Activated CD8-positive, alpha-beta memory T cell treated with anti-CD3 and anti-CD28 coated beads for 36 hours (primary cell): ENCODE measurements around the gene CDH1. TPM values are rescaled to one million over a fixed set of nuclear protein-coding genes. Genes with fewer than 3 reads are reported as not detected.
"Not testable (repeated sequence)": the region's sequence is repeated elsewhere in the genome, so short reads cannot be mapped to it uniquely, and the experiment has no call there.

Experiments
- CTCF ChIA-PET: fragments of 350-600 bp; sonication (Branson Sonifier 250); formaldehyde crosslinking; loops from one replicate; lab custom pipeline; 2021; ENCODE audit warnings: antibody characterized with exemption; lab: Charles Lee
- POLR2A ChIA-PET: fragments of 350-600 bp; sonication (Branson Sonifier 250); formaldehyde crosslinking; loops from one replicate; lab custom pipeline; 2021; ENCODE audit warnings: antibody characterized with exemption; lab: Charles Lee
- total RNA-seq, 2 experiments: library from RNA; stranded (reverse); gene quantifications; one replicate each; pipeline ENCODE4 v1.2.3, GENCODE V29; 2021

The CDH1 gene
- total RNA-seq, 2 experiments from 2014 or later = not detected

DNA sequence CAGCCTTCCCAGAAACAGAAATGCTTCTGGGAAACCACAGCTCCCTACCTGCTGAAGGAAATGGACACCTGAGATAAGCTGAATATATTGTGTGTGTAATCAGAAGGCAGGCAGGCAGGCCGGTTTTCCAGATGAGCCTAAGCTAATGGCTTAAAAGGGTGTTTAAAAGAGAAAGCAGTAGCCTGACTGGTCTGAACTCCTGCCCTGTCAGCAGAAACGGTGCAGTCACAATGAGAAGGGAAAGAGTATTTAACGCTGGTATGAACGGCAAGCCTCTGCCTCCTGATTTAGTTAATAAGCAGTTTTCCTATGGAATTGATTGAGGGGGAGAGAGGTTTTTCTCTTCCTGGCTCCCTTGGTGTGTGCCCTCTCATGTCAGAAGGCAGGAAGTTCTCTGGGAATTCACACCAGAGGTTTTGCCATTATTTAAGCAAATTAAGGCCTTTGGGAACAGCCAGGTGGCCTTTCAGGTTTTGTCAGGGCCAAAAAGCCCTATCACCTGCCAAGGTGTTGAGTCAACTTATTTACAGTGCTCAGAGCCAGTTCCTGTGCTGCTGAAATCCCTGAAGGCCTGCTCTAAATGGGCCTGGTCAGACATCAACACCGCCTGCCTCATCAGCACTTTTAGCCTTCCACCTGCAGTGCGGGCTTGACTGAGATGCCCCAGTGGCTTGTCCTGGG lies 41.6 kb downstream of the CDH1 start:
- POLR2A ChIA-PET = no interaction called here
- CTCF ChIA-PET = no interaction called here

DNA sequence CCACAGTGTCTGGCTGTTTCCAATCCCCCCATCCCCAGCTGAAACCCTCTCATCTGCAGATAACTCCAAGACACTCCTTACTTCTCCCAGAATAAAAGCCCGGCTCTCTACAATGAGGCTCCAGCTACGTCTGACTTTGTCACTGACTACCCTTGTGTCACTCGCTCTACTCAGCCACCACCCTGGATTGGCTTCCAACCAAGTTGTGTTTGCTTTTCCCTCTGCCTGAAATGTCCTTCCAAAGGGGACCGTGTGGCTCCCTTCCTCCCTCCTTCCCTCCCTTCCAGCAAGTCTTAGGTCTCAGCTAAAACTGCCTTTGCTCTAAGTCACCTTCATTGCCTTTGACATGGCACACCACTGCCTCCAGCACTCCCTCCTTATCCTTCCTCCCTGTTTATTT lies 42.8 kb downstream of the CDH1 start:
- POLR2A ChIA-PET = no interaction called here
- CTCF ChIA-PET = interaction anchor here (0.5 kb wide), 1 partner anchor 109 kb away, joined by 4 read pairs; no protein-coding TSS in a partner anchor

DNA sequence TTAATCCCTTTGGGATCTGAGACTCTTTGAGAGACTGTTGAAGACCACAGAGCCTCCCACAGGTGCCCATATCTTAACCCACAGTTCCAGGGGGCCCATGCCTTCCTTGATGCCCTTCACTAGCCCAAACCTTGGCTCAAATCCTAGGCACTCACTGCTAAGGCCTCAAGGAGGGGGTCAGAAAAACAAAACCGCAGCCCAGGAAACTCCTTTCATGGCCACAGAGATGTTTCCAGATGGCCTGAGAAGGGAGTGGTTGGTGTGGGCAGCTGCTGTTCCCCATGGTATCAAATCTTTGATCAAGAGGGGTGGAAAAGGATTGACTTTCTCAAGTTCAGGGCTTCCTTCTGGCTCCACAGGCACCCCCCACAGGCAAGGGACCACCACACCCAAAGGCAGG lies 44.7 kb downstream of the CDH1 start:
- POLR2A ChIA-PET = no interaction called here
- CTCF ChIA-PET = no interaction called here

DNA sequence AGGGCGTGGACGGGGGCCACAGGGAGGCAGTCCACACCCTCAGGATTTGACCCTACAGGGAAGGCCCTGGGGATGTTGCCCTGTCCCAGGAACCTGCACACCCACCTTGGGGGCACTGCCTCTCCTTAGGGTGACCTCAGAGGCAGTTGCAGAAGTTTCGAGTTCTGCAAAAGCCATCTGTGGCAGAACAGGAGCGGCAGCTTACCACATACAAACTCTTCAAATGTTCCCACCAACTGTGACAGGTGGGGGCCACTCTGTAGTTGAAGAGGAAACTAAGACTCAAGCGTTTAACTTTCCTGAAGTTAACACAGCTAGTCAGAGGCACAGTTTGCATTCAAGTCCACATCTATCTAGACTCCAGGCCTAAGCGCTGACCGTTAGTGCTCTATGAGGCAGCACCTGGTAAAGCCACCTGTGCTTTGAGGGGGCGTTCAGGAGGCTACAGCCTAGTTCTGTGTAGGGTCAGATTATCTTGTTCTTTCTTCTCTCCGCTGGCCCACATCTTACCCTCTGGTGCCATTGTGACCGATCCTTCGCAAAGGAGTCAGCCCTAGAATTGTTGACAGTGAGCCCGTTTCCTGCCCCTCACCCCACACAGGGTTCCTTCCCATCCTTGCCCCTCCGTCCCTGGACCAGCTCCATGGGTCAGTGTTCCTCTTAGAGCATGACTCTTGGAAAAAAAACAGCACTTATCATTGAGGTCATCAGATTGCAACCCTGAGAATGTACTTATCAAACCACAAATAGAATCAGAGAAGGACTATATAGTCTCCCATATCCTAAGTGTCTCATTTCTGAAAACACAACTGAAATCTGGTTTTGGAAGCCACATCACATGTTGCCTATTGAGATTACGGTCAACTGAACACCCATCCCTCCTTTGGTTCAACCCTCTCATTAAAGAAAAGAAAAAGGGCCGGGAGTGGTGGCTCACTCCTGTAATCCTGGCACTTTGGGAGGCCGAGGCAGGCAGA lies 45.4 kb downstream of the CDH1 start:
- CTCF ChIA-PET = no interaction called here
- POLR2A ChIA-PET = no interaction called here

DNA sequence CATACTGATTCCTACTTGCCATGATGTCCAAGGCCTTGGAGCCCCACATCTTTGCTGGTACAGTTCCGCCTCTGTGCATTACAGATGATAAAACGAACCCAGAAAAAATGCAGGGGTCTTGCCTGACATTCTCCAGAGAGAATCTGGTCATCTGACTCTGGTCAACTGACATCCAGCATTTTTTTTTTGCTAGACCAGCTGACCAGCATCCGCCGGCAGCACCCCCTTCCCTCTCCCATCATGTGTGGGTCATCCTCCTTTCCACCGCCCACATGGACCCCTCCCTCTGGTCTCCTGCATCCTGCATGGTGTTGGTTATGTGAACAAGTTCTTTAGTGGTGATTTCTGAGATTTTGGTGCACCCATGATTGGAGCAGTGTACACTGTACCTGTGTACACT lies 47.1 kb downstream of the CDH1 start:
- CTCF ChIA-PET = no interaction called here
- POLR2A ChIA-PET = interaction anchor here (0.7 kb wide), 1 partner anchor 29 kb away, joined by 4 read pairs; no protein-coding TSS in a partner anchor

DNA sequence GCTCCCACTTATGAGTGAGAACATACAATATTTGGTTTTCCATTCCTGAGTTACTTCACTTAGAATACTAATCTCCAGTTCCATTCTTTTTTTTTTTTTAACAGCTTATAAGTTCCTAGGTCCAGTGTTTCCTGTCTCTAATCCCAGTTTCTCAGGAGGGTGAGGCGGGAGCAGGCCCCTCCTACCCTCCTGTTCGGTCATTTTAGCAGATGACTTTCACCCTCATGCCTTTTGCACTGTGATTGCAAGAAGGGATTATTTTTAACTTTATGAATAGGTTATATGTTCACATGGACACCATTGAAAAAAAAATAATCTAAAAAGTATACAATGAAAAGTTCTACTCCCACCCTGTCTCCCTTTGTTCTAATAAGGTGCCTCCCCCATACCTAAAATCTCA lies 47.6 kb downstream of the CDH1 start:
- ChIA-PET CTCF (no interaction called here), POLR2A (interaction anchor here (0.7 kb wide), 1 partner anchor 30 kb away, joined by 4 read pairs; no protein-coding TSS in a partner anchor)

DNA sequence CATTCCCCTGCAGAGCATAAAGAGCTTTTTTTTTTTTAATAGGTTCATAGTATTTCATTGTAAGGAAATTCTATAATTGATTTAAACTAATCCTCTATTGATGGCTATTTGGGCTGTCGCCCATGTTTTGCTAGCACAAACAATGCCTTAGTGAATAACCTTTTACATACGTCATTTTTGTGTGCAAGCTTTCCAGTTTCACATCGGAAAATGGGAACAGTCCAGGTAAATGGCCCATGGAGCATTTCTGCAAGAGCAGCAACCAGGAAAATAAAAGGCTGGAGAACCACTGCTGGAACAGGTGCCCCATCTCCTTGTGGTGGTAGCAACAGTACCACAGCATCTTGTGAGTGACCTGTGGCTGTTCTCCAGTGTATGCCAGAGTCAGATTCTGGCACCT lies 48.6 kb downstream of the CDH1 start:
- CTCF ChIA-PET = no interaction called here
- POLR2A ChIA-PET = no interaction called here

DNA sequence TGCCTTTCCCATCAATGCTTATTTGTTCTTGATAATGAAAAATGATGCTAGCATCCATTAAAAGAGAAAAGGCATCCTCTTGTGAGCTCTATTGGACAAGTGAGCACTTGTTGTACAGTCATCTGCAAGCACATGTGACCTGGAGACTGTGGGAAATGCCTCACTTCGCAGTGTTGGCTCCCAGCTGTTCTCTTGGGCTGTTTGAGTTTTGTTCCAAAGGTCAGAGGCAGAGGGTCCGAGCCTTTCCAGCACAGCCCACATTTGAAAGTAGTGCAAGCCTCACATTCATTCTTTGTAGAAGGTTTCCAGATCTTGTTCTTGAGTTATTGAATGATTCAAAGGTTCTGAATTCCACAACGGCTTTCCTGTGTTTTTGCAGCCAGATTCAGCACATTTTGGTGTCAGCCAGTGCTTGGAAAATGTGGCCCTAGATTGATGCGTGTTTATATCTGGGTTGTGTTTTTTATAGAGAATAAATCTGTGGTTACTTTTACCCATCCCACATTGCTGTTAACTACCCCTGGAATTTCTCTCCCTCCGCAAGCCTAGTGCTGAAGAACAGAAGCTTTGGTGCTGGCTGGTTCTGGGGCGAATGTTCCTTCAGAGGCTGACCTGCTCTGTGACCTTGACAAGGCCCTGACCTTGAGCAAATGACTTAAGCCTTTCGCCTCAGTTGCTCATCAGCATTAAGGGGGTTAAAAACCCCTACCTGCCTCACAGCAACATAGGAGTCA lies 49.8 kb downstream of the CDH1 start:
- CTCF ChIA-PET = no interaction called here
- POLR2A ChIA-PET = no interaction called here

DNA sequence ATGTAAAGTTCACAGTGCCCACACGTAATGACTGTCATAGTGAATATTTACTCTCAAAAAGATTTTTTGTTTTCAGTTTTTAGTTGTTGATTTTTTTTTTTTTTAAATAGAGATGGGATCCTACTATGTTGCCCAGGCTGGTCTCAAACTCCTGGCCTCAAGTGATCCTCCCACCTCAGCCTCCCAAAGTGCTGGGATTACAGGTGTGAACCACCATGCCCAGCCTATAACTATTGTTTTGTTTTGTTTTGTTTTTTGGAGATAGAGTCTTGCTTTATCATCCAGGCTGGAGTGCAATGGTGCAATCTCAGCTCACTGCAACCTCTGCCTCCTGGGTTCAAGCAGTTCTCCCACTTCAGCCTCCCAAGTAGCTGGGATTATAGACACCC lies 50.3 kb downstream of the CDH1 start:
- CTCF ChIA-PET, POLR2A ChIA-PET: not testable (repeated sequence)

DNA sequence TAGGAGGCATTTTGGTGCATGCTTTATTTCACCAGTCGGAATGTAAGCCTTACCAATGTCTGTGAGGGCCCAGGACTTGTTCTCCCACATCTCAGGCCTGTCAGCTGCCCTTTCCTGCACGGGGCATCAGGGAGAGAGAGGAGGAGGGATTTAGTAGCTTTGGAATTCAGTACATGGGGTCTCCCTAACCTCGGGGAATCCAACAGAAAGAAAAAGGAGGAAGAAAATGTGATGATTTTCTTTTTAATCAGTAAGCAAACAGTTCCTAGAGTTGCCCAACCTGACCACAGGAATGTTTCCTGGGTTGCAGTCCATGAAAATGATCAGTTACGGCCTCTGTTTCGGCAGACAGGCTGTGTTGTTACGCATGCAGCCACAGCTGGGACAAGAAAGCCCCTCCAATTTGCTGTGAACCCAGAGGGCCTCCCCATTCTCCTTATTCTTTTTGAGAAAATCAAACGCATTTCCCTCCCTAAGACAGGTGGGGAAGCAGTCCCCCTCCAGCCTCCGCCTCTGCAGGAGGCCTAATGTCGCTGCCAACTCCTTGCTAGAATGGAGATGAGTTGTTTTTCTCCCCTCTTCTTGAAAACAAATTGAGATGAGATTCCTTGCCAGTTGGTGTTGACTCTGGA lies 53.2 kb downstream of the CDH1 start:
- POLR2A ChIA-PET = no interaction called here
- CTCF ChIA-PET = no interaction called here

DNA sequence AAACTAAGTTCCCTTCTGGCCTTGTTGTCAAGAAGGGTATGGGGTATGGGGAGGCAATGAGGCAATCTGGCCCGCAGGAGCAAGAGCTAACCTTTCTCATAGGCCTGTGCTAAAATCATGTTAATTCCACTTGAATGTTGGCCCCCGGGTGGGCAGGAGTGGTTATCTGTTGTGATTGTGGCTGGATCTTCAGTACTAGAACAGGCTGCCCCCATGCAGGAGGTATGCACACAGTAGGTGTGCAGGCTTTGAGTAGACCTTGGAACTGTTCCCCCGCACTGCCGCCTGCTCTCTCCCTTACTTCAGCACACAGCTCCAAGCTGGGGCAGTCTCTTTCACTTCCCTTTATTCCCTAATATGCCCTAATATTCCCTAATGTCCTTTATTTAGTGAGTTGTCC lies 53.9 kb downstream of the CDH1 start:
- POLR2A ChIA-PET = no interaction called here
- CTCF ChIA-PET = no interaction called here

DNA sequence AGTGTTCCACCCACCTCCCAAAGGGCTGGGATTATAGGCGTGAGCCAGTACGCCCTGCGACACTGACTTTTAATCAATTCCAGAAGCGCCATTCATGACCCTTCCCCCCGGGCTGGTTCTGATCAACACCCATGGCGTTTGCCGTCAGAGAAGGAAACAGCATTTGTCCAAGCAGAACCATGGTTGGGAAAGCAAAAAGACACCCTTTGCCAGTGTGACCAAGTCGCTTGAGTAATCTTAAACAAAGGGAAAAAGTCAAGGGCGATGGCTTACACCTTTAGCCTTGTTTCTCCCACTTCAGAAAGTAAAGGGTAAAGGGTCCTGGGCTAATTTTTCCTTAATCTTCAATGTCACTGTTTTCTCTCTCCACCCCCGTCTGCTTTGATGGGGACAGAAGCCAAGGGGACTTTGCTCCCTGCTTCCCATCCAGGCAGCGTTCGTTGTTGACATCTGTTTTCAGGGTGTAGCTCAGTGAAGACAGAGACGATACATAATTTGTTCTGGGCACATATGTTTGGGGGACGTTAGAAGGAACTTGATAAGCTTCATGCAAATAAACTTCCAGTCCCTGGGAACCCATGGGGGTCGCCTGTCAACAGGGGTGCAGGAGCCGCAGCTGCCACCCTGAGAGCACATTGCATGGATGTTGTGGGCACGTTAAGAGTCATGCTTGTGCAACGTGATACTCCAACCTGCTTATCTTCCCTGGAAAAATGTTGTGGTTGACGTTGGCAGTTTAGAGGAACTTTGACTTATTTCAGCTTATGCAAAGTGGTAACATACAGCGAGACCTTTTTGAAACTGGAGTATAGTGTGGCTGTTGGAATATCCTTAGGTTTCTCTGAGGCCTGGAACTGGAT lies 55.6 kb downstream of the CDH1 start:
- POLR2A ChIA-PET = no interaction called here
- CTCF ChIA-PET = no interaction called here

DNA sequence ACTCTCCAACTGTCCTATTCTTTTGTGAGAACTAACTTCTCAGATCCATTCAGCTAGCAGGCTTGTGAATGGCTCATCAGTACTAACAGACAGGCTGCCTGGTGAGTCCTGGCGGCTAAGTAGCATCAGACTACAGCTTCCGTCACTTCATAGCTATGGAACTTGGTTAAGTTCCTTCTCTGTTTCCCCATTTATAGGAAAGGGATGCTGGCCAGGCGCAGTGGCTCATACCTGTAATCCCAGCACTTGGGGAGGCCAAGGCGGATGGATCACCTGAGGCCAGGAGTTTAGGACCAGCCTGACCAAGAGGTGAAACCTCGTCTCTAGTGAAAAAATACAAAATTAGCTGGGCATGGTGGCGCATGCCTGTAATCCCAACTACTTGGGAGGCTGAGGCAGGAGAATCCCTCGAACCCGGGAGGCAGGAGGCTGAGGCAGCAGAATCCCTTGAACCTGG lies 56.3 kb downstream of the CDH1 start:
- CTCF ChIA-PET = no interaction called here

DNA sequence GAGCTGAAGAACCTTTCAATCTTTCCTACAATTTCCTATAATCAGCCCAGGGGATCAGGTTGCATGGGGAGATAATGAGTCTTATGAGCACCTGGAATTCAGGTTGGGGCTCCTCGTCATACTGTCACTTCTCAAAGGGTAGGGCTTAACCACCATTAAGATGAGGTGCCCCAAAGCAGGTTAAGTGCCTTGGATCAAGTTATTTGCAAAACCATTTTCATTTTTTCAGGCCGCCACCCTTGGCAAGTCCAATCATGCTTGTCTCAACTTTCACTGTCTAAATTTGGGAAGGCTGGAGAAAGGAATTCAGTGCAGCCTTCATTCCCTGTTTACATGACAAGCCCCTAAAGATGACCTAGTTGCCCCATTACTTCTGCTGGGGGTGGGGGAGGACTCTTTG lies 61.3 kb downstream of the CDH1 start:
- ChIA-PET CTCF (interaction anchor here (1.1 kb wide), 1 partner anchor 93 kb away, joined by 3 read pairs; no protein-coding TSS in a partner anchor), POLR2A (no interaction called here)

More for the DNA sequence above, 56.3 kb downstream of the CDH1 start:
- POLR2A ChIA-PET = no interaction called here

DNA sequence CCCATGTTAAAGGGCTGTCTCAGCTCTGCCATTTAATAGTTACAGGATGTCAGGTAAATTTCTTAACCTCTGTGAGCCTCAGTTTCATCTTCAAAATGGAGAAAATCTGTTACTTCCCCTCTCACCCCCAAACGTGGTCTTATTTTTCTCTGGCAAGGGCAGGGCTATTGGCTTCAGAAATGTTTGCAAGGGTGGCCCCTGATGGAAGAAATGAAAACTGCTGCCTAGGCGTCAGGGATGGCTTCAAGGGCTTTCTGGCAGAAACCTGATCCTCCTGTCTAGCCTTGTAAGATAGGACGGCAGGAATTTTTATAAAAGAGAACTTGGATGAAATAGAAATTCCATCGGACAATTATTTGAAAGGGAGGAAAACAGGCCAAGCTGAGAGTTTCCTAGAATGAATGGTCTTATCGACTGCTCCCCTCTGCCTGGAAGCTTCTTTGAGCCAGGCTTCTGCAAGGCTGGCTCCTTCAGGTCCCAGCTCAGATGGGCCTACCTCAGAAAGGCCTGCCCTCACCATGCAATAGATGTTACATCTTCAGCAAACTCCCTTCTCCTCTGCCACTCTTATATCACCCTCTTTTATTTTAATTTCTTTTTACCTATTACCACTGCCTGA lies 63.3 kb downstream of the CDH1 start:
- ChIA-PET CTCF (interaction anchor here (0.5 to 1.5 kb wide), 4 partner anchors 37 to 210 kb away, joined by 4 to 5 read pairs (median 4); no protein-coding TSS in a partner anchor), POLR2A (no interaction called here)

DNA sequence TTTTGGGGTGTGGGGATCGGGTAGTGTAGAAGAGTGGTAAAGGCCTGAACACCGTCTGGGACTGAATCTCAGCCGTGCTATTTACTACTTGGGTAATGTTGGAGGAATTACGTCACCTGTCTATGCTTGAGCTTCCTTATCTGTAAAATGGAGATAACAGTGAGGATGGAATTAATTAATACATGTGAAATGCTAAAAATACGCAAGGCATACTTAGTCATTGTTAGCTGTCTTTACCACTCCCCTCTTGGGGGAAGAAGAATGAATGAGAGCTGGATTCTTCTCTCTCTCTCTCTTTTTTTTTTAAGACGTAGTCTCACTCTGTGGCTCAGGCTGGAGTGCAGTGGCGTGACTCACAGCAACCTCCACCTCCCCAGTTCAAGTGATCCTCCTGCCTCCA lies 65.1 kb downstream of the CDH1 start:
- ChIA-PET CTCF (interaction anchor here (1.0 kb wide), 1 partner anchor 212 kb away, joined by 3 read pairs; no protein-coding TSS in a partner anchor), POLR2A (no interaction called here)

DNA sequence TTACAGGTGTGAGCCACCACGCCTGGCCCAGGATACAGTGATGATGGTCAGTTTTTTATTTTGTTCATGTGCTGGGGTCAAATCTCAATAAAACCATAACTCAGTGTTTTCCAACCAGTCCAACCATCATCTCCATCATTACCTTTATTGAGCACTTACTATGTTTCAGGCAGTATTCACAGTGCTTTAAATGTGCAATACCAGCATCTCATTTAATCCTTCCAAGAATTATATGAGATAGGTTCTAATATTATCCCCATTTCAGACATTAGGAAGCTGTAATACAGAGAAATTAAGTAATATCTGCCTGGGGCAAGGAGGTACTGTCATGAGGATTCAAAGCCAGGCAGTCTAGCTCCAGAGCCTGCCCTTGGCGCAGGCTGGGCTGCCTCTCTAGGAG lies 69.3 kb downstream of the CDH1 start:
- POLR2A ChIA-PET = no interaction called here
- CTCF ChIA-PET = interaction anchor here (1.2 to 1.7 kb wide), 2 partner anchors 215 to 278 kb away, joined by 3 read pairs; no protein-coding TSS in a partner anchor

DNA sequence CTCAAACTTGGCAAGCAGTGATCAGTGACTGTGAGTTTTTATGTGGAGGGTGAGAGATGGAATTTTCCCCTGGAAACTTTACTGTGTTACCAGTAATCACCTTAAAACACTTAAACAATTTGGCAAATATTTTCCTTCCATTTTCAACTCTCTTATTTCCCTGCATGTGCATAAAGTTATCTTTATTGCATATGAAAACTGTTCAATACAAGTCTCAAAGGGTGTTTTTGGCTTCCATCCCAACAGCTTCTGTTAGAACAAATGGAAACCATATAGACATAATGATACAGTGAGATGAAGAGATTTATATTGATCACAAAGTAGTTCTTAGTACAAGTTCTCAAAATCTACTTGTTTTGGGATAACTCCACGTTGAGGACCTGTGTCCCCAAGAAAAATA lies 69.9 kb downstream of the CDH1 start:
- ChIA-PET POLR2A (no interaction called here), CTCF (interaction anchor here (1.7 kb wide), 1 partner anchor 216 kb away, joined by 3 read pairs; no protein-coding TSS in a partner anchor)
